GM12878 (cell line): ENCODE measurements around the gene CD177. TPM values are rescaled to one million over a fixed set of nuclear protein-coding genes. Genes with fewer than 3 reads are reported as not detected.

ENCODE experiments used
- ATAC-seq: fragments of 200-7000 bp; cut with Tn5 transposase; 3 replicates; pipeline ENCODE4 v1.9.1; 2020; ENCODE audit warnings: mild to moderate bottlenecking, moderate library complexity
- BruUV-seq: library from RNA; stranded (reverse); fragments of 400-500 nt; replicated peaks from 2 replicates; lab custom pipeline; 2021; lab: Mats Ljungman, UMichigan
- CTCF ChIA-PET: fragments of 300-600 bp; sonication (Branson Sonifier 250); formaldehyde crosslinking; extraction: SDS; loops from one replicate; lab custom pipeline; 2021; ENCODE audit warnings: inconsistent platforms; lab: Yijun Ruan, JAX
- POLR2A ChIA-PET: fragments of 350-600 bp; formaldehyde crosslinking; extraction: SDS; loops from one replicate; lab custom pipeline; 2021; ENCODE audit warnings: inconsistent platforms; lab: Charles Lee
- RAD21 ChIA-PET: fragments of 300-600 bp; sonication (Branson Sonifier 250); formaldehyde crosslinking; loops from one replicate; lab custom pipeline; 2023; ENCODE audit warnings: antibody characterized with exemption; ENCODE audit not compliant: unreplicated experiment; lab: Charles Lee
- SMC1A ChIA-PET: fragments of 300-600 bp; sonication (Branson Sonifier 250); formaldehyde crosslinking; loops from one replicate; lab custom pipeline; 2023; ENCODE audit not compliant: unreplicated experiment, uncharacterized antibody; lab: Charles Lee
- DNase-seq: peaks from one replicate; pipeline ENCODE4 v3.0.0-alpha.2; 2011; ENCODE audit warnings: low read depth, low spot score
- FAIRE-seq: peaks from 3 replicates; lab custom pipeline; 2011; peaks lifted over from hg19 to GRCh38; lab: Jason Lieb, UNC
- H2AFZ ChIP-seq: 2 replicates; pipeline ENCODE4 v1.6.0; 2011; ENCODE audit warnings: low read depth, low read length, control low read depth; ENCODE audit not compliant: control insufficient read depth
- H3K27ac ChIP-seq: 2 replicates; pipeline ENCODE4 v1.5.1; 2011; ENCODE audit warnings: control low read depth; ENCODE audit not compliant: control insufficient read depth, insufficient read depth
- H3K27me3 ChIP-seq, 2 experiments: replicated peaks in 1 of 2; 2 replicates each; pipeline versions ENCODE4 v1.6.0 to v1.6.1; 2011; ENCODE audit warnings: low read length in 1 of 2; ENCODE audit not compliant: control insufficient read depth in 2 of 2, insufficient read depth in 2 of 2
- H3K36me3 ChIP-seq, 2 experiments: 2 replicates each; pipeline ENCODE4 v1.5.1; 2011; ENCODE audit warnings: low read length in 1 of 2; ENCODE audit not compliant: control insufficient read depth in 2 of 2, insufficient read depth in 2 of 2
- H3K4me1 ChIP-seq: 2 replicates; pipeline ENCODE4 v1.6.1; 2011; ENCODE audit warnings: mild to moderate bottlenecking, low read length, moderate library complexity, mixed read lengths; ENCODE audit not compliant: control insufficient read depth, insufficient read depth
- H3K4me2 ChIP-seq: 2 replicates; pipeline ENCODE4 v1.6.0; 2011; ENCODE audit warnings: control low read depth; ENCODE audit not compliant: control insufficient read depth, insufficient read depth
- H3K4me3 ChIP-seq: fragments of 200-600 bp; sonication (generic); 2 replicates; pipeline ENCODE4 v1.5.1; 2016
- H3K79me2 ChIP-seq: 2 replicates; pipeline ENCODE4 v1.6.0; 2011; ENCODE audit warnings: low read length; ENCODE audit not compliant: control insufficient read depth, insufficient read depth
- H3K9ac ChIP-seq: 2 replicates; pipeline ENCODE4 v1.8.0; 2011; ENCODE audit warnings: low read length, control low read depth, mixed read lengths; ENCODE audit not compliant: control insufficient read depth, insufficient read depth
- H3K9me3 ChIP-seq: replicated peaks from 3 replicates; pipeline ENCODE4 v1.5.1; 2011; ENCODE audit warnings: mild to moderate bottlenecking, low read length; ENCODE audit not compliant: control insufficient read depth, insufficient read depth
- H4K20me1 ChIP-seq: 2 replicates; pipeline ENCODE4 v1.6.0; 2011; ENCODE audit not compliant: control insufficient read depth, insufficient read depth
- ATF7 ChIP-seq: fragments of 450-650 bp; IDR thresholded peaks from 2 replicates; pipeline ENCODE4 v1.6.1; 2016; ENCODE audit warnings: low read depth, mild to moderate bottlenecking
- CEBPZ ChIP-seq: fragments of 150-350 bp; IDR thresholded peaks from 2 replicates; pipeline ENCODE4 v1.6.1; 2016; ENCODE audit warnings: low read depth, low read length
- CHD1 ChIP-seq: IDR thresholded peaks from 2 replicates; pipeline ENCODE4 v1.6.1; 2012; ENCODE audit warnings: low read depth, low read length, improper control_type of control experiment
- EGR1 ChIP-seq, 2 experiments: IDR thresholded peaks; 1 replicate in 1 of 2; 2 replicates in 1 of 2; pipeline ENCODE4 v1.6.1; 2011 to 2012; ENCODE audit warnings: low read depth in 2 of 2, low read length in 2 of 2, borderline replicate concordance in 1 of 2, mild to moderate bottlenecking in 1 of 2, moderate library complexity in 1 of 2
- HDAC2 ChIP-seq: fragments of 200-600 bp; sonication (generic); IDR thresholded peaks from 2 replicates; pipeline ENCODE4 v1.6.1; 2017
- JUNB ChIP-seq: IDR thresholded peaks from 2 replicates; pipeline ENCODE4 v1.6.1; 2016; ENCODE audit warnings: antibody characterized with exemption, mild to moderate bottlenecking
- JUND ChIP-seq: IDR thresholded peaks from 2 replicates; pipeline ENCODE4 v1.6.1; 2012; ENCODE audit warnings: low read depth, mild to moderate bottlenecking, low read length, improper control_type of control experiment, moderate library complexity
- KAT2A ChIP-seq: conservative IDR thresholded peaks from 2 replicates; pipeline ENCODE4 v1.6.1; 2011; ENCODE audit warnings: low read depth, low read length; ENCODE audit not compliant: control insufficient read depth
- MXI1 ChIP-seq: fragments of 150-350 bp; IDR thresholded peaks from 2 replicates; pipeline ENCODE4 v1.6.1; 2011; ENCODE audit warnings: low read depth, mild to moderate bottlenecking, inconsistent platforms, low read length, improper control_type of control experiment
- NR2C2 ChIP-seq: IDR thresholded peaks from 2 replicates; pipeline ENCODE4 v1.6.1; 2011; ENCODE audit warnings: borderline replicate concordance, low read depth; ENCODE audit not compliant: control insufficient read depth, insufficient read length
- POLR2A ChIP-seq: IDR thresholded peaks from 2 replicates; pipeline ENCODE4 v1.6.1; 2011; ENCODE audit warnings: low read depth, mild to moderate bottlenecking, low read length
- POLR2AphosphoS5 ChIP-seq: IDR thresholded peaks from 2 replicates; pipeline ENCODE4 v1.6.1; 2011; ENCODE audit warnings: mild to moderate bottlenecking, low read length, inconsistent platforms
- RAD51 ChIP-seq: fragments of 450-650 bp; IDR thresholded peaks from 2 replicates; pipeline ENCODE4 v1.6.1; 2016; ENCODE audit warnings: moderate library complexity, mild to moderate bottlenecking, inconsistent platforms
- SIX5 ChIP-seq: IDR thresholded peaks from 2 replicates; pipeline ENCODE4 v1.6.1; 2011; ENCODE audit warnings: mild to moderate bottlenecking, low read depth, low read length, moderate library complexity; ENCODE audit not compliant: severe bottlenecking
- SMAD1 ChIP-seq: fragments of 450-650 bp; IDR thresholded peaks from 2 replicates; pipeline ENCODE4 v1.6.1; 2018; ENCODE audit warnings: mild to moderate bottlenecking, low read depth; ENCODE audit not compliant: partially characterized antibody
- SPI1 ChIP-seq: IDR thresholded peaks from 2 replicates; pipeline ENCODE4 v1.6.1; 2011; ENCODE audit warnings: low read depth, mild to moderate bottlenecking, low read length, moderate library complexity, borderline replicate concordance; ENCODE audit not compliant: insufficient read depth
- SUPT20H ChIP-seq: IDR thresholded peaks from 2 replicates; pipeline ENCODE4 v1.6.1; 2011; ENCODE audit warnings: low read depth, mild to moderate bottlenecking, low read length, moderate library complexity, borderline replicate concordance; ENCODE audit not compliant: control insufficient read depth
- TCF12 ChIP-seq: IDR thresholded peaks from 2 replicates; pipeline ENCODE4 v1.6.1; 2011; ENCODE audit warnings: low read depth, mild to moderate bottlenecking, low read length
- ZSCAN29 ChIP-seq: fragments of 450-650 bp; IDR thresholded peaks from 2 replicates; pipeline ENCODE4 v1.6.1; 2017; ENCODE audit warnings: mild to moderate bottlenecking, moderate library complexity
- WGBS: methylation state at CpG from one replicate; pipeline ENCODE4 v1.1.6; 2016; ENCODE audit warnings: low lambda C conversion rate; ENCODE audit not compliant: insufficient replicate concordance, insufficient coverage; ENCODE audit errors: missing lambda C conversion rate; 5-methylcytosine and 5-hydroxymethylcytosine counted together
- in situ Hi-C: fragments of 300-500 bp; cut with MboI; formaldehyde crosslinking; loops from 9 replicates; pipeline ENCODE4 v1.14.3; 2018; ENCODE audit warnings: mixed read lengths
- intact Hi-C: fragments of 100-400 bp; cut with micrococcal nuclease; formaldehyde crosslinking; loops from one replicate; pipeline ENCODE4 v1.14.2; 2022; ENCODE audit not compliant: unreplicated experiment
- polyA plus RNA-seq, 11 experiments: library from polyadenylated mRNA; depleted of rRNA in 4 of 11; unstranded in 6 of 11; stranded (reverse) in 5 of 11; fragments of >200 nt; fragmentation: Nextera tagmentation in 4 of 11; fragmentation: Illumina TruSeq in 1 of 11; extraction: Ambion mirVana in 4 of 11; extraction: Trizol in 1 of 11; gene quantifications; 1 replicate in 1 of 11; 2 replicates in 10 of 11; pipeline versions ENCODE4 v1.2.1 to v1.2.3, GENCODE V29; 2011 to 2016; ENCODE audit warnings: inconsistent platforms in 2 of 11, missing spikeins in 2 of 11, low read depth in 1 of 11
- total RNA-seq, 4 experiments: library from RNA; depleted of rRNA in 3 of 4; stranded (reverse); fragments of >200 nt in 3 of 4; fragmentation: Illumina TruSeq in 1 of 4; extraction: Trizol in 1 of 4; gene quantifications; 2 replicates each; pipeline versions ENCODE4 v1.2.1 to v1.2.3, GENCODE V29; 2013 to 2021

Gene CD177
- total and polyA plus RNA-seq, 10 of the 15 experiments (the other 5 are each of a cell fraction or from before 2014, with no cell fraction given): not detected

GRCh38 chr19:43409415-43409814 lies 55.9 kb downstream of the CD177 start:
- 0% methylated on average over 1 of the region's 1 CpG for WGBS
- TF ChIP-seq NR2C2: no peak
- no peak for TF ChIP-seq RAD51
- no peak for TF ChIP-seq KAT2A
- no peak for TF ChIP-seq JUND
- TF ChIP-seq SMAD1: no peak
- no peak for TF ChIP-seq HDAC2
- TF ChIP-seq TCF12: no peak
- no peak for TF ChIP-seq POLR2A
- no peak for TF ChIP-seq CEBPZ
- TF ChIP-seq MXI1: no peak
- no peak for TF ChIP-seq ZSCAN29
- no peak for TF ChIP-seq SUPT20H
- TF ChIP-seq EGR1 (IDR thresholded peaks at IDR 0.05; ENCODE audit: borderline replicate concordance in 1 of 2, low read depth in 2 of 2, low read length in 2 of 2): no peak
- TF ChIP-seq JUNB: no peak
- TF ChIP-seq SPI1: no peak
- TF ChIP-seq CHD1: no peak
- TF ChIP-seq POLR2AphosphoS5: no peak
- no peak for TF ChIP-seq ATF7
- TF ChIP-seq SIX5: no peak
- Histone ChIP-seq H3K27me3 (no peaks in the 10 kb centered on the region), H3K9me3 (no peaks in the 10 kb centered on the region; the same call in 2 of the 3 replicates), H4K20me1 (no peaks in the 10 kb centered on the region), H3K79me2 (no peaks in the 10 kb centered on the region), H2AFZ (no peak overlapping the region), H3K36me3 (no peaks in the 10 kb centered on the region), H3K9ac (no peak overlapping the region), H3K27ac (no peak overlapping the region), H3K4me1 (no peaks in the 10 kb centered on the region), H3K4me3 (no peak overlapping the region), H3K4me2 (no peak overlapping the region)
- POLR2A ChIA-PET: no interaction called here
- CTCF ChIA-PET: no interaction called here
- SMC1A ChIA-PET: no interaction called here
- in situ Hi-C loops (no loop called here), intact Hi-C loops (no loop called here)
- DNase-seq (no peak), FAIRE-seq (no peak), ATAC-seq (no peak)
- RAD21 ChIA-PET: no interaction called here
- BruUV-seq: no TSS peak
